Suppressor macrophage treated with lipopolysaccharide for 1 hour (primary cell): ENCODE measurements around the gene HLA-DPB1.
"Not testable (repeated sequence)": the region's sequence is repeated elsewhere in the genome, so short reads cannot be mapped to it uniquely, and the experiment has no call there.

ENCODE experiments used
- DNase-seq, 3 donors: peaks; one replicate each; pipeline ENCODE4 v3.0.0-alpha.2; 2020 to 2022

HLA-DPB1 gene

GRCh38 chr6:33075568-33076405 is at the start of gene HLA-DPB1:
Gene HLA-DPB1 (plus strand): TSS chr6:33075990. CDS start chr6:33076042, 52 bp downstream.
- peak; percentile 69 to 89 (median 85) for DNase-seq

- peak in 1 of 3 donors; percentile 47 for DNase-seq
Observed at GRCh38 chr6:33028220-33028849, 47.5 kb upstream of the HLA-DPB1 start.

GRCh38 chr6:33029328-33030184 is 46.2 kb upstream of the HLA-DPB1 start:
- peak; percentile 93 to 97 (median 95) for DNase-seq

- DNase-seq, result no peak
Observed at GRCh38 chr6:33030245-33030644, 45.5 kb upstream of the HLA-DPB1 start.

- no peak for DNase-seq
Observed at GRCh38 chr6:33034554-33034953, 41.2 kb upstream of the HLA-DPB1 start.

GRCh38 chr6:33036535-33036934 is 39.3 kb upstream of the HLA-DPB1 start:
- peak in 1 of 3 donors; percentile 19 for DNase-seq

GRCh38 chr6:33040157-33040556 is 35.6 kb upstream of the HLA-DPB1 start:
- DNase-seq, result no peak

GRCh38 chr6:33049323-33050013 is 26.3 kb upstream of the HLA-DPB1 start:
- peak; percentile 49 to 63 (median 56) for DNase-seq

- DNase-seq, result peak; percentile 39 to 49 (median 40)
Observed at GRCh38 chr6:33050014-33050810, 25.6 kb upstream of the HLA-DPB1 start.

- no peak for DNase-seq
Observed at GRCh38 chr6:33052627-33053026, 23.2 kb upstream of the HLA-DPB1 start.

- no peak for DNase-seq
Observed at GRCh38 chr6:33053230-33053629, 22.6 kb upstream of the HLA-DPB1 start.

- peak in 1 of 3 donors; percentile 33 for DNase-seq
Observed at GRCh38 chr6:33057222-33058150, 18.3 kb upstream of the HLA-DPB1 start.

GRCh38 chr6:33061987-33062386 is 13.8 kb upstream of the HLA-DPB1 start:
- DNase-seq, result peak; percentile 59 to 82 (median 64)

GRCh38 chr6:33063435-33063834 is 12.4 kb upstream of the HLA-DPB1 start:
- not testable (repeated sequence) for DNase-seq

- no peak for DNase-seq
Observed at GRCh38 chr6:33064723-33065122, 11.1 kb upstream of the HLA-DPB1 start.

- DNase-seq, result no peak
Observed at GRCh38 chr6:33065312-33065711, 10.5 kb upstream of the HLA-DPB1 start.

- no peak for DNase-seq
Observed at GRCh38 chr6:33066917-33067521, 8.8 kb upstream of the HLA-DPB1 start.

- no peak for DNase-seq
Observed at GRCh38 chr6:33069021-33069738, 6.6 kb upstream of the HLA-DPB1 start.

- DNase-seq, result no peak
Observed at GRCh38 chr6:33070909-33071308, 4.9 kb upstream of the HLA-DPB1 start.
